Body of pancreas (tissue), 4 donors: ENCODE measurements around the gene MRPS18A.

ENCODE experiments used
- CTCF ChIP-seq, 7 experiments: fragments of 450-650 bp in 4 of 7; fragments of 200-600 bp in 3 of 7; sonication (generic) in 3 of 7; IDR thresholded peaks; one replicate each; pipeline ENCODE4 v1.5.1; 2016 to 2019; ENCODE audit warnings: antibody characterized with exemption in 7 of 7
- POLR2A ChIP-seq, 3 donors: fragments of 450-650 bp; IDR thresholded peaks; one replicate each; pipeline ENCODE4 v1.6.1; 2016; ENCODE audit warnings: antibody characterized with exemption in 3 of 3, mild to moderate bottlenecking in 2 of 3

GRCh38 chr6:43699564-43700186, 12.1 kb upstream of the MRPS18A start:
- no peak for TF ChIP-seq POLR2A (IDR thresholded peaks at IDR 0.05)
- no peak for TF ChIP-seq CTCF (IDR thresholded peaks at IDR 0.05)
